Medulla oblongata (tissue), 1 donor: ENCODE data around the gene ADPRS.

Source experiments
- DNase-seq: peaks from one replicate; pipeline ENCODE4 v3.0.0-alpha.2; 2015; ENCODE audit errors: extremely low spot score

The ADPRS gene

DNA sequence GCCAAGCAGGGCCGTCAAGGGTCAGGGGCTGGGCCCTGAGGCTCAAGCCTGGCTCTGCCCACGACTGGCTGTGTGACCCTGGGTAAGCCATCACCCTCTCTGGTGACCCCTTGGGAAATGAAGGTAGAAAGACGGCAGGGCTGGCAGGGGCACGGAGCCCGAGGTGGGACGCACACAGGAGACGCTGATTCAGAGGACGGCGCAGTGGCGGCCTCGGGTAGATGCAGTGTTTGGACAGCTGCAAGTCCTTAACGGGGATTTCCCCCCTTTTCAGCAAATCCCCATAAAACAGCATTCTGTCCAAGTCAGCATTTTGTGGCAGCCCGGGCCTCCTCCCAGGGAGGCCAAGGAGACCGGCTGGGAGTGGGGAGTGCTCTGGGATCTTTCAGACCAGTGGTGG, 19.6 kb downstream of the ADPRS start:
- DNase-seq = no peak

GRCh38 chr1:36109041-36109679, 20.5 kb downstream of the ADPRS start:
- no peak for DNase-seq

- no peak for DNase-seq
These were observed 22.5 kb downstream of the ADPRS start for GRCh38 chr1:36111151-36111550.

GRCh38 chr1:36112823-36113222, 24.1 kb downstream of the ADPRS start:
- no peak for DNase-seq

DNA sequence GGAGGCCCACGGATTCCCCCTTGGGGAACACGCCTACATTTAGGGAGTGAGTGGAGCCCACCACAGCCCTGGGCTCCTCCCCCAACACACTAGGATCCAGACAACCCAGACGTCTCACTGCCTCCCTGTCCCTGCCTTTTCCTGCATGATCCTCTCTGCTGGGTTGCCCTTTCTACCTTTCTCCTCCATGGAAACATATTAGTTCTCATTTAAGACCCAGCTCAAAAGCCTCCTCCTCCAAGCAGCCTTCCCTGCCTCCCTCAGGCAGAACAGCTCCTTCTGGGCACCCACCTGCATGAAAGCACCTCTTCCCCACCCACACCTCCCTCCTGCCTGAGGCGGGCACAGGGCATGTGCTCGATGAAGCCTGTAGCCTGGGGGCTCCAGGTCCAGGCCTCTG, 25.7 kb downstream of the ADPRS start:
- DNase-seq = no peak

- peak; percentile 51 for DNase-seq
These were observed 26.5 kb downstream of the ADPRS start for GRCh38 chr1:36115200-36115669.

- no peak for DNase-seq
These were observed 27.2 kb downstream of the ADPRS start for GRCh38 chr1:36115931-36116330.

DNA sequence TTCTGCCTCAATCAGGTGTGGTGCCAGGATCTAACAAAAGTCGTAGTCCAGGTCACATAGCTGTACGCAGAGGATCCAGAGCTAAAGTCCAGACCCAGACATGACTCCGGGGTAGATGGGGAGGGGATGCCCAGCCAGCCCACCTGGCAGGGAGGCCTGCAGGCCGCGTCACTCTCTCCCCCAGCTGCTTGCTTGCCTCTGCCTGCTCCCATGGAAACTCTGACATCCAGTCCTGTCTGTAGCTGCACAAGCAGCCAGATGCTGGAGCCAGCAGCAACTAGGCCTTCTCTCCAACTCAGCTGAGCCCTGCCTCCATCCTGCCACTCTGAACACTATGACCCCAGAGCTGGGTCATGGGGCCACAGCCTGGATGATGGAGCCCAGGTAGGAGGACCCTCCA, 28.2 kb downstream of the ADPRS start:
- DNase-seq = no peak

GRCh38 chr1:36118447-36119204, 29.9 kb downstream of the ADPRS start:
- no peak for DNase-seq

- DNase-seq = no peak
These were observed 30.8 kb downstream of the ADPRS start for GRCh38 chr1:36119456-36119855.

DNA sequence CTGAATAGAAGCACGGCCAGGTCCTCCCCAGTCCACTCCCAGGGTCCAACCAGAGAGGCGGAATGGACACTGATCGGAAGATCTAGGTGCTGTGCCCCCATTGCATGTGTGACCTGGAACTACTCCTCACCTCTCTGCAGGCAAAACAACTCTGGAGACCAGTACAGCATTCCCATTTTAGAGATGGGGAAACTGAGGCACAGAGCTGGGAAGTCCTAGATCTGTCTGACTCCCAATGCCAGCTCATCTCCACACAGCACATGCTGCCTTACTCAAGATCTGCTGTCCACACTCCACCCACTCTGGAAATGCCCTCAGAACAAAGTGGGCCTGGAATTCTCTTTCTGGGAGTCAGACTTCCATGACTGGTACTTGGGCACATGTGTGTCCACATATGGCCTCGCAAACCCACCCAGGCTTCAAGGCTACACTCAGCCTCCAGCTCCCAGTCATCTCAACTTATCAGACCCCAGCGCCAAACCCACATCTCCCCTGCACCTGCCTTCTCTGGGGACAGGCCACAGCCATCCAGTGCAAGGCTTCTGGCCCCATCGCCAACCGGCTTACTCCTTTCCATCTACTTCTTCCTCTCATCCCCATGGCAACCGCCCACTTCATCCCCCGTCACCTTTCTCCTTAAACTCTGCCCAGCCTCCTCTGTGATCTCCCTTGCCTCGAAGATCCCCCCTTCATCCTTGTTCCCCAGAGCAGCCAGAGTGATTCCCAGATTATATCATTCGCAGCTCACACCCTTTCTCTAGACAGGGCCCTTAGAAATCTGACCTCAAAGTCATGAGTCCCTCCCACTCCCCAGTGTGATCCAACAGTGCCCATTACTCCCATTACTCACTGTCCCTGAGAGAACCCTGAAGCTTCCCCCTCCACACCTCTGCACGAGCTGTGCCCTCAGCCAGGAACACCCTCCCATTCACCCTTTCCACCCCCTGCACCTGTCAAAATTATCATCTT, 33.7 kb downstream of the ADPRS start:
- no peak for DNase-seq

DNA sequence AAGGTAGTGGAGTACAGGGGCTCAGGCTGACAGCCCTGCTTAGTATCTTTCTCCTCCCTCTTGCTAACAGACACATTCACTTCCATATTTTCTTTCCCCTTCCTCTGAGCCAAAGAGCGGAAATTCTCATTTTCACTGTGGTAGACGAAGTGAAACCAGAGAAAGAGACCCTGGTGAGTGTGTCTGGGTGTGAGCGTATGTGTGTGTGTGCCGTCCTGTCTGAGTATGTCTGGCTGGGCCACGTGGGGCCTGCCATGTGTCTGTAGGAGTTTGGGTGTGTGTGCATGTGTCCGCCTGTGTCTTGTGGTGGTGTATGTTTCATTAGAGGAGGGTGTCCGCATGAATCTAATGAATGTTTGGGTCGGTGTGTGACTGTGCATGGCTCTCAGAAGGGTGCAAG, 34.7 kb downstream of the ADPRS start:
- peak; percentile 81 for DNase-seq

DNA sequence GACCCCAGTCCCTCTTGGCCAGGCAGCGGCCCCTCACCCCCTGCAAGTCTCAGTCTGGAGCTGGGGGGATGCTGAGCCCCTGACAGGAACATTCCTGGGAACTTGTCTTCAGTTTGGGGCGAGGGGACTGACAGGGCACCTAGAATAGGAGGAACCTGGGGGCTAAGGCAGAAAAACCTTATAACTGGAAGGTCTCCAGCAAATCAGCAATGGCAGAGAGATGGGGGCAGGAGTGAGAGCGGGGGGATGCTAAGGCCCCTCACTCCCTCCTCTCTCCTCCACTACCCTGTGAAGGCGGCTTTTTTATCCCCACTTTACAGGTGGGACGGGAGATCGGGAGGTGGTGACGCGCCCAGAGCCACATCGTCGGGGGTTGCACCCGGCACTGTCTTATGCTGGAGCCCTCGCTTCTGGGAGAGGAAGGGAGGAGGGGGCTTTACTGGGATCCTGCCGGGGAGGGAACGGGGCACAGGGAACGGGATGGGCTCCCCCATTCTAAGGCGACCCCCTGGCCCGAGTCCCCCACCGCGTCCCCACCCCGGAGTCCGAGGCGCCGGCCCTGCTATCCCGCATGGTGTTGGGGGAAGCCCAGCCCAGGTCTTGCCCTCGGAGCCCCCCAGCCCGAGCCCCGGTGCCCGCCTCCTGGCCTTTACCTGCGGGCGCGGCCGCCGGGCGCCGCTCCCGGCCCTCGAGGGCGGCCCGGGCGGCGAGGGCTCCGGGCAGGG, 35.9 kb downstream of the ADPRS start:
- no peak for DNase-seq

DNA sequence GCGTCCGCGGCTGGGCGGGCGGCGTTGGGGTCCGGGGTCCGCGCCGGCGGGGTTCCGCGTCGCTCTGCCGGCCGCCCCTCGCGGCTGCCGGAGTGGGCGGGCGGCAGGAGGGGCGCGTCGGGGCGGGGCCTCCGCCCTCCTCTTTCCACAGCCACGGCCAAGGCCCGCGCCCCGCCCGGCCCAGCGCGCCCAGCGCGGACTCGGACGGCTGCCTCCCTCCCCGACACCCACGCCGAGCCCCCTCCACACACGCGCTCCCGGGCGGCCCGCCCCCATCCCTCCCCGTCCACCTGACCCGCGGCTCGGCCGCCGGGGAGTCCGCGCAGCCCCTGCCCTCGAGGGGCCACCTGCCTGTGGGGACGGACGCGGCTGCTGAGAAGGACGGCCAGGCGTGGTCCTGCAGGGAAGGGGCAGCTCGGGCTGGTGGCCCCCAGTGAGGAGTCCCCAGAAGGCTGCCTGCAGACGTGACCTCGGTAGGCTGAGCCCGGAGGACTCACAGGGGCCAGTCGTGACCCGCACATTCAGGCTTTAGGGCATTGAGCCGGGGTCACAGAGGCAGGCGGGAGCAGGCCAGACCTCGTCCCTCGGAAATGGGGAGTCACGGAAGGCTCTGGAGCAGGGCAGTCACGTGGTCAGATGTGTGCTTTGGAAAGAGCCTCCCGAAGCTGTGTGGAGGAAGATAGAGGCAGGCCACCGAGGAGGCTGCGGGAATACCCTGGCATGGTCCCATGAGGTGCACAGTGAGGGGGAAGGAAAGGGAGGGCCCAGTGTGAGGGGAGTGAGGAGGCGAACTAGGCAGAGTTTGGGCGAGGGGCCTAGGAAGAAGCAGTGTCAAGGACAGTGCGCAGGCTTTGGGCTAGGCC, 36.7 kb downstream of the ADPRS start, which contains the start of gene COL8A2:
Gene COL8A2, minus strand, starts transcription at position 94 of the 863 bp plus-strand sequence. CDS start 24,980 bp downstream, outside the sequence.
- no peak for DNase-seq

GRCh38 chr1:36126005-36126716, 37.5 kb downstream of the ADPRS start:
- DNase-seq = no peak

- no peak for DNase-seq
These were observed 38.3 kb downstream of the ADPRS start for GRCh38 chr1:36126797-36127500.

GRCh38 chr1:36128126-36128904, 39.6 kb downstream of the ADPRS start:
- DNase-seq = no peak

DNA sequence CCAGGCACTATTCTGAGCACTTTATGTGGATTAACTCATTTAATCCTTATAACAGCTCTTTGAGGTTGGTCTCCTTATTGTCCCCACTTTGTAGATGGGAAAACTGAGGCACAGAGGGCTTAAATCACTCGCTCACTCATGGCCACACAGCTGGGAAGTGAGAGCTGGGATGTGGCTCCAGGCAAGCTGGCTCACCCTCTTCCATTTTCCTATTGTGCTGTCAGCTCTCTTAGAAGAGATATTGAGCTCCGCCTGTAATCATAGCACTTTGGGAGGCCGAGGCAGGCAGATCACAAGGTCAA, 40.2 kb downstream of the ADPRS start:
- DNase-seq = no peak

DNA sequence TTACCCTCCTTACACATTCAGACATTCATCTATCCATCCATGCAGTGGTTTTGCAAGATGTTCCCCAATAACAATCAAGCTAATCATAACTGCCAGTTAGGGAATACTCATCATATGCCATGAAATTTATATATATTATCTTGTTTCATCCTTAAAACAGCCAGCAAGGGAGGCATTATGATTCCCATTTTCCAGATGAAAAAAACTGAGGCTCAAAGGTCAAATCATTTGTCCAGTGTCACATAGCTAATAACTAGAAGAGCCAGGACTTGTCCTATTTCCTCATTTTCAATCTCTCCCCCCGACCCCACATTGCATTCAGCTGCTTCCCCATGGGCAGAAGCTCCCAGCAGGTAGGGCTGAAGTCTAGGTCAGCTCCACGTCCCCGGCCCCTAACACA, 43.3 kb downstream of the ADPRS start:
- DNase-seq = no peak
